COR-L47 (cell line): ENCODE measurements around the gene OR5L1.

Experiments
- DNase-seq: peaks from one replicate; lab custom pipeline; 2025; lab: John Stamatoyannopoulos, UW

The OR5L1 gene

DNA sequence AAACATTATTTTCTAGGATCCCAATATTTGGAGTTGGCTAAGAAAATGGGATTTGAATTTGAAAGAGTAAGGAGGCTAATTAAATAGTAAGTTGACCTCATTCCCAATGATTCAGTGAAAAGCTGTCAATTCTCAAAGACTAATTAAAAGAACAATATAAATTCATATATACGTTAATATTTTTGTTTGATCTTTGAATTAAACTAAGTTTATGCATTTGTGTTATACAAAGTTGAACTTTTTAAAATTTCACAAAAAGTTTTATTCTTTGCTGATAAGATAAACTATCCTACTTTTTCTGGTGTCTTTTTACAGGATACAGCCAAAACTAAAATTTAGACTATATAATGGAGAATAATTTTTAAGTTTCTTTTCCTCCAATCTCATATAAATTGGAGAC, at the start of gene OR5L1:
Gene OR5L1, plus strand, starts transcription at position 301 of the 400 bp plus-strand sequence. CDS start 100 bp downstream, outside the sequence.
- DNase-seq, result no peak

- no peak for DNase-seq
These were observed 38.0 kb upstream of the OR5L1 start, which contains the start of gene OR5D13 for GRCh38 chr11:55773138-55773537. Gene OR5D13 (plus strand): TSS chr11:55773438. CDS start chr11:55773438, 0 bp downstream.

GRCh38 chr11:55791606-55792005, 19.6 kb upstream of the OR5L1 start:
- no peak for DNase-seq

GRCh38 chr11:55793321-55793720, 17.8 kb upstream of the OR5L1 start:
- DNase-seq, result no peak

GRCh38 chr11:55795256-55795655, 15.9 kb upstream of the OR5L1 start, which contains the start of gene OR5D14:
Gene OR5D14 (plus strand): TSS chr11:55795556. CDS start chr11:55795556, 0 bp downstream.
- DNase-seq, result no peak

GRCh38 chr11:55806248-55806647, 4.9 kb upstream of the OR5L1 start:
- no peak for DNase-seq

DNA sequence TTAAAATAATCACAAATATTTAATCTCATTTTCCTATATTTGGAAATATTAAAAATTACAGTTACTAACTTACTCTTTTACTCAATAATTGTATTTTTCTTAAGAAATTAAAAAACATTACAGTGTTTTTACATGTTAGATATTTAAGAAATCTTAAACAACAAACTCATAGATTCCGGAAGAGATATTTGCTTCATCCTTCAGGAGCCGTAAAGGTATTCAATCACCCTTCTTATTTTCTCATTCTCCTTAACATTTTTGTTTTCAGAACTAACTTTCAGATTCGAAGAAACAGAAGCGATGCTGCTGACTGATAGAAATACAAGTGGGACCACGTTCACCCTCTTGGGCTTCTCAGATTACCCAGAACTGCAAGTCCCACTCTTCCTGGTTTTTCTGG, 8.2 kb downstream of the OR5L1 start, which contains the start of gene OR5D18:
Gene OR5D18, plus strand, starts transcription at position 301 of the 400 bp plus-strand sequence. Its CDS starts 0 bp downstream, at position 301.
- no peak for DNase-seq

GRCh38 chr11:55826919-55827318, 15.8 kb downstream of the OR5L1 start, which contains the start of gene OR5L2:
Gene OR5L2 (plus strand): TSS chr11:55827219. CDS start chr11:55827219, 0 bp downstream.
- DNase-seq, result no peak

- DNase-seq, result no peak
These were observed 27.3 kb downstream of the OR5L1 start, which contains the start of gene OR5D16 for GRCh38 chr11:55838452-55838851. Gene OR5D16 (plus strand): TSS chr11:55838752. CDS start chr11:55838752, 0 bp downstream.

DNA sequence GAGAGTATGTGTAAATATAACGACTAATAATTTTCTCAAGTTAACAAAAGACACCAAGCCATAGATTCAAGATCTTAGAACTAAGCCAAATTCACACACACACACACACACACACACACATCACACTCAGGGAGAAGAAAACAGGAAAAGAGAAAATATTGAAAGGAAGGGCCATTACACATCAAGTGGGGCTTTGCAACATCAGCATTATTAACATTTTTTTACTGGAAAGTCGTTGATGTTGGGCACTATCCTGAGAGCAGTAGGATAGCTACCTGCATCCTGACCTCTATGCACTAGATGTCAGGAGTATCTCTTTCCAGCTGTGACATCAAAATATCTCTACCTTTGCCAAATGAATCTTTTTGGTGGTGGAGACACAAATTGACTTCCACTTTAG, 36.3 kb downstream of the OR5L1 start:
- DNase-seq, result no peak

GRCh38 chr11:55849037-55849436, 37.9 kb downstream of the OR5L1 start:
- DNase-seq, result no peak

GRCh38 chr11:55852141-55852540, 41.0 kb downstream of the OR5L1 start:
- no peak for DNase-seq

- no peak for DNase-seq
These were observed 43.5 kb downstream of the OR5L1 start for GRCh38 chr11:55854704-55855103.
